MG63 (cell line): ENCODE results near the gene P2RY8. TPM values are rescaled to one million over a fixed set of nuclear protein-coding genes. Genes with fewer than 3 reads are reported as not detected.

ENCODE experiments used
- total RNA-seq: library from RNA; depleted of rRNA; stranded (reverse); fragments of >200 nt; shearing (Covaris generic); gene quantifications from 2 replicates; pipeline ENCODE4 v1.2.3, GENCODE V29; 2014; ENCODE audit warnings: low replicate concordance; rRNA removed

Gene P2RY8
- total RNA-seq, 1 experiment from 2014 or later, result not detected

Other genes starting within 250 kb of the P2RY8 start
- not detected in 2 replicates for gene IL3RA, start 200.4 kb downstream of the P2RY8 start, total RNA-seq
- gene SLC25A6, start 145.1 kb downstream of the P2RY8 start, total RNA-seq, result 478 and 634 TPM in 2 replicates
- gene ASMTL, start 84.3 kb downstream of the P2RY8 start, total RNA-seq, result 29.3 and 60.9 TPM in 2 replicates
- 63.5 and 73.3 TPM in 2 replicates for gene AKAP17A, start 54.4 kb upstream of the P2RY8 start, total RNA-seq
- not detected in 2 replicates for gene ASMT, start 77.9 kb upstream of the P2RY8 start, total RNA-seq